A549 treated with ZK216348 at 1 μM for 4 hours (cell line): Measurements from ENCODE around the gene ROPN1. TPM values are rescaled to one million over a fixed set of nuclear protein-coding genes. Genes with fewer than 3 reads are reported as not detected.

ENCODE experiments used
- total RNA-seq: library from RNA; stranded (reverse); fragments of 200-300 nt; extraction: Qiagen RNA extraction; gene quantifications from 5 replicates; pipeline ENCODE4 v1.2.3, GENCODE V29; 2022; ENCODE audit warnings: low read depth

Gene ROPN1
- not detected in 5 replicates for total RNA-seq

GRCh38 chr3:123991730-123992588 is at the start of gene ROPN1:
Gene ROPN1 (minus strand): TSS chr3:123992124. CDS start chr3:123980481, 11,643 bp downstream.

GRCh38 chr3:124033360-124034015 is 41.6 kb upstream of the ROPN1 start, which contains the start of gene KALRN:
Gene KALRN (plus strand): TSS chr3:124033369.

GRCh38 chr3:123960781-123961507 is 31.0 kb downstream of the ROPN1 start, which contains the start of gene CCDC14:
Gene CCDC14 (minus strand): TSS chr3:123961229. CDS start chr3:123961173, 56 bp downstream.

Other genes starting within 250 kb of the ROPN1 start
- 14.2 to 20.7 TPM (median 15.1 TPM) in 5 replicates for gene MYLK, start 107.8 kb downstream of the ROPN1 start, total RNA-seq
- gene CCDC14, start 30.9 kb downstream of the ROPN1 start, total RNA-seq, result 20.9 to 24.4 TPM (median 21.7 TPM) in 5 replicates
- 1.2 to 2.8 TPM (median 1.7 TPM) in 5 replicates for gene KALRN, start 41.2 kb upstream of the ROPN1 start, total RNA-seq